Endothelial cell (in vitro differentiated cells): ENCODE results near the gene PTPN21. TPM values are rescaled to one million over a fixed set of nuclear protein-coding genes. Genes with fewer than 3 reads are reported as not detected.

Experiments
- DNase-seq: peaks from one replicate; pipeline ENCODE4 v3.0.0; 2021; ENCODE audit warnings: low spot score
- H3K27ac Mint-ChIP-seq: one replicate; pipeline ENCODE4 v1.8.0; 2021; ENCODE audit warnings: mixed read lengths, inconsistent platforms; ENCODE audit not compliant: unreplicated experiment
- H3K27me3 Mint-ChIP-seq: one replicate; pipeline ENCODE4 v1.8.0; 2021; ENCODE audit warnings: mild to moderate bottlenecking, moderate library complexity, mixed read lengths, inconsistent platforms; ENCODE audit not compliant: unreplicated experiment
- H3K36me3 Mint-ChIP-seq: one replicate; pipeline ENCODE4 v1.8.0; 2021; ENCODE audit warnings: mild to moderate bottlenecking, low read depth, mixed read lengths, inconsistent platforms; ENCODE audit not compliant: unreplicated experiment
- H3K4me1 Mint-ChIP-seq: one replicate; pipeline ENCODE4 v1.8.0; 2021; ENCODE audit warnings: mild to moderate bottlenecking, mixed read lengths, inconsistent platforms; ENCODE audit not compliant: unreplicated experiment
- H3K4me3 Mint-ChIP-seq: one replicate; pipeline ENCODE4 v1.8.0; 2021; ENCODE audit warnings: mild to moderate bottlenecking, mixed read lengths, inconsistent platforms; ENCODE audit not compliant: unreplicated experiment
- H3K9me3 Mint-ChIP-seq: one replicate; pipeline ENCODE4 v1.8.0; 2021; ENCODE audit warnings: mixed read lengths, inconsistent platforms; ENCODE audit not compliant: unreplicated experiment
- CTCF ChIP-seq: fragments of 200-600 bp; sonication (generic); IDR thresholded peaks from one replicate; pipeline ENCODE4 v1.5.0; 2021; ENCODE audit warnings: antibody characterized with exemption; ENCODE audit not compliant: unreplicated experiment
- total RNA-seq: library from RNA; stranded (reverse); fragmentation: NEBNext Ultra II Directional; extraction: Animal tissue kit (Norgen Biotek cat#: 25700); gene quantifications from one replicate; pipeline ENCODE4 v1.2.1, GENCODE V29; 2021; ENCODE audit not compliant: unreplicated experiment

Gene PTPN21
- total RNA-seq, 1 donor from 2014 or later, result 22.1 TPM

- H3K9me3 Mint-ChIP-seq, result no peaks in the 10 kb centered on the region
- no peaks in the 10 kb centered on the region for H3K4me1 Mint-ChIP-seq
- no peak for TF ChIP-seq CTCF
- DNase-seq, result no peak
- no peaks in the 10 kb centered on the region for H3K27me3 Mint-ChIP-seq
- peaks cover 6% of the 10 kb centered on the region for H3K36me3 Mint-ChIP-seq
- no peak overlapping the region for H3K27ac Mint-ChIP-seq
- no peak overlapping the region for H3K4me3 Mint-ChIP-seq
Observed at GRCh38 chr14:88515499-88516221, 39.1 kb downstream of the PTPN21 start.

- TF ChIP-seq CTCF, result no peak
- no peaks in the 10 kb centered on the region for H3K9me3 Mint-ChIP-seq
- H3K36me3 Mint-ChIP-seq, result peaks cover 6% of the 10 kb centered on the region
- no peak overlapping the region for H3K4me3 Mint-ChIP-seq
- no peak for DNase-seq
- H3K27me3 Mint-ChIP-seq, result no peaks in the 10 kb centered on the region
- H3K27ac Mint-ChIP-seq, result no peak overlapping the region
- peaks cover under 1% of the 10 kb centered on the region for H3K4me1 Mint-ChIP-seq
Observed at GRCh38 chr14:88507208-88507607, 47.6 kb downstream of the PTPN21 start.

- no peak for TF ChIP-seq CTCF
- Mint-ChIP-seq H3K4me3 (no peak overlapping the region), H3K27ac (no peak overlapping the region), H3K36me3 (peaks cover 8% of the 10 kb centered on the region), H3K4me1 (peaks cover 2% of the 10 kb centered on the region), H3K27me3 (no peaks in the 10 kb centered on the region), H3K9me3 (no peaks in the 10 kb centered on the region)
- DNase-seq, result no peak
Observed at GRCh38 chr14:88505621-88506020, 49.2 kb downstream of the PTPN21 start.

GRCh38 chr14:88504602-88505001 is 50.2 kb downstream of the PTPN21 start:
- H3K9me3 Mint-ChIP-seq, result no peaks in the 10 kb centered on the region
- no peak overlapping the region for H3K4me3 Mint-ChIP-seq
- peaks cover 8% of the 10 kb centered on the region for H3K36me3 Mint-ChIP-seq
- TF ChIP-seq CTCF, result no peak
- H3K27me3 Mint-ChIP-seq, result no peaks in the 10 kb centered on the region
- H3K27ac Mint-ChIP-seq, result no peak overlapping the region
- no peak for DNase-seq
- peaks cover 2% of the 10 kb centered on the region for H3K4me1 Mint-ChIP-seq

GRCh38 chr14:88503754-88504406 is 50.9 kb downstream of the PTPN21 start:
- Mint-ChIP-seq H3K27me3 (no peaks in the 10 kb centered on the region), H3K27ac (no peak overlapping the region), H3K4me3 (no peak overlapping the region), H3K36me3 (peaks cover 13% of the 10 kb centered on the region), H3K4me1 (peaks cover 2% of the 10 kb centered on the region), H3K9me3 (no peaks in the 10 kb centered on the region)
- TF ChIP-seq CTCF, result no peak
- DNase-seq, result no peak
